Stimulated activated CD4-positive, alpha-beta T cell treated with anti-CD3 and anti-CD28 coated beads, Interleukin-2, amount 100 ng/mL, for 48 hours (primary cell): ENCODE data around the gene TBX10.
"Not testable (repeated sequence)": the region's sequence is repeated elsewhere in the genome, so short reads cannot be mapped to it uniquely, and the experiment has no call there.

Source experiments
- DNase-seq, 2 donors: peaks; one replicate each; pipeline ENCODE4 v3.0.0-alpha.2; 2020

The TBX10 gene

GRCh38 chr11:67639438-67639859 is at the start of gene TBX10:
Gene TBX10 (minus strand): TSS chr11:67639763. CDS start chr11:67639472, 291 bp downstream.
- no peak for DNase-seq

GRCh38 chr11:67689178-67689577 is 49.6 kb upstream of the TBX10 start:
- DNase-seq, result no peak

- no peak for DNase-seq
These were observed 48.4 kb upstream of the TBX10 start for GRCh38 chr11:67687986-67688385.

- not testable (repeated sequence) for DNase-seq
These were observed 46.2 kb upstream of the TBX10 start for GRCh38 chr11:67685641-67686332.

GRCh38 chr11:67682126-67683034 is 42.8 kb upstream of the TBX10 start:
- not testable (repeated sequence) for DNase-seq

- DNase-seq, result no peak
These were observed 41.3 kb upstream of the TBX10 start for GRCh38 chr11:67680696-67681470.

- no peak for DNase-seq
These were observed 35.6 kb upstream of the TBX10 start for GRCh38 chr11:67675058-67675747.

GRCh38 chr11:67674442-67674871 is 34.9 kb upstream of the TBX10 start, which contains the start of gene ALDH3B2:
Gene ALDH3B2 (minus strand): TSS chr11:67674623. CDS start chr11:67666935, 7,688 bp downstream.
- DNase-seq, result no peak

GRCh38 chr11:67673902-67674301 is 34.3 kb upstream of the TBX10 start:
- DNase-seq, result no peak

- no peak for DNase-seq
These were observed 33.8 kb upstream of the TBX10 start for GRCh38 chr11:67673358-67673757.

GRCh38 chr11:67671211-67671520 is 31.6 kb upstream of the TBX10 start:
- no peak for DNase-seq

GRCh38 chr11:67670316-67671210 is 31.0 kb upstream of the TBX10 start:
- DNase-seq, result no peak

GRCh38 chr11:67668192-67668551 is 28.6 kb upstream of the TBX10 start:
- no peak for DNase-seq

GRCh38 chr11:67667490-67668191 is 28.1 kb upstream of the TBX10 start:
- DNase-seq, result no peak

GRCh38 chr11:67666676-67667489 is 27.3 kb upstream of the TBX10 start:
- DNase-seq, result no peak

GRCh38 chr11:67666303-67666645 is 26.7 kb upstream of the TBX10 start:
- no peak for DNase-seq

GRCh38 chr11:67665541-67666302 is 26.2 kb upstream of the TBX10 start:
- DNase-seq, result no peak

GRCh38 chr11:67664696-67665540 is 25.4 kb upstream of the TBX10 start:
- no peak for DNase-seq
